Activated T-cell treated with anti-CD3 and anti-CD28 coated beads for 1 hour (primary cell): ENCODE results near the gene AKAP6.

ENCODE experiments used
- DNase-seq: peaks from one replicate; pipeline ENCODE4 v3.0.0-alpha.2; 2020; ENCODE audit warnings: low read depth

Gene AKAP6

GRCh38 chr14:32329146-32329545 lies at the start of gene AKAP6:
TSS of gene AKAP6 (plus strand) at chr14:32329298. CDS start at chr14:32433494, 104,196 bp downstream.
- DNase-seq, result no peak

- DNase-seq, result no peak
Measured at GRCh38 chr14:32286602-32287001, 42.5 kb upstream of the AKAP6 start.

GRCh38 chr14:32296366-32296765 lies 32.7 kb upstream of the AKAP6 start:
- DNase-seq, result no peak

GRCh38 chr14:32298346-32298745 lies 30.8 kb upstream of the AKAP6 start:
- no peak for DNase-seq

- DNase-seq, result no peak
Measured at GRCh38 chr14:32300136-32300535, 29.0 kb upstream of the AKAP6 start.

GRCh38 chr14:32303865-32304264 lies 25.2 kb upstream of the AKAP6 start:
- DNase-seq, result no peak

GRCh38 chr14:32304296-32304695 lies 24.8 kb upstream of the AKAP6 start:
- no peak for DNase-seq

GRCh38 chr14:32306549-32306948 lies 22.5 kb upstream of the AKAP6 start:
- no peak for DNase-seq

GRCh38 chr14:32307881-32308582 lies 21.1 kb upstream of the AKAP6 start:
- no peak for DNase-seq

- DNase-seq, result no peak
Measured at GRCh38 chr14:32310876-32311275, 18.2 kb upstream of the AKAP6 start.

- no peak for DNase-seq
Measured at GRCh38 chr14:32311294-32312009, 17.6 kb upstream of the AKAP6 start.

- no peak for DNase-seq
Measured at GRCh38 chr14:32312010-32312331, 17.1 kb upstream of the AKAP6 start.

GRCh38 chr14:32313844-32314376 lies 15.2 kb upstream of the AKAP6 start:
- no peak for DNase-seq

- no peak for DNase-seq
Measured at GRCh38 chr14:32318087-32318795, 10.9 kb upstream of the AKAP6 start.

GRCh38 chr14:32319368-32320049 lies 9.6 kb upstream of the AKAP6 start:
- no peak for DNase-seq

GRCh38 chr14:32324601-32325000 lies 4.5 kb upstream of the AKAP6 start:
- DNase-seq, result no peak

GRCh38 chr14:32327255-32327961 lies 1.7 kb upstream of the AKAP6 start:
- no peak for DNase-seq

GRCh38 chr14:32329690-32330285 lies 690 bp downstream of the AKAP6 start:
- DNase-seq, result no peak

GRCh38 chr14:32330351-32331111 lies 1.4 kb downstream of the AKAP6 start:
- DNase-seq, result no peak

GRCh38 chr14:32331206-32331605 lies 2.1 kb downstream of the AKAP6 start:
- no peak for DNase-seq
